Stimulated activated naive CD8-positive, alpha-beta T cell treated with anti-CD3 and anti-CD28 coated beads, Interleukin-15, amount 100 ng/mL, for 72 hours (primary cell): Measurements from ENCODE around the gene MRGPRX2.

Experiments used
- ATAC-seq: fragments of 150-1000 bp; cut with Tn5 transposase; 2 replicates; pipeline ENCODE4 v1.10.0; 2021; ENCODE audit warnings: mild to moderate bottlenecking, moderate library complexity
- DNase-seq, 2 donors: peaks; one replicate each; pipeline ENCODE4 v3.0.0; 2021 to 2022
- H3K27ac Mint-ChIP-seq, 2 donors: one replicate each; pipeline ENCODE4 v1.8.0; 2022; ENCODE audit warnings: mild to moderate bottlenecking in 2 of 2, mixed read lengths in 2 of 2, moderate library complexity in 2 of 2
- H3K27me3 Mint-ChIP-seq: one replicate; pipeline ENCODE4 v1.8.0; 2022; ENCODE audit warnings: mixed read lengths
- H3K4me1 Mint-ChIP-seq: one replicate; pipeline ENCODE4 v1.8.0; 2022; ENCODE audit warnings: mild to moderate bottlenecking, mixed read lengths
- H3K4me3 Mint-ChIP-seq, 2 donors: one replicate each; pipeline ENCODE4 v1.8.0; 2022; ENCODE audit warnings: mild to moderate bottlenecking in 2 of 2, mixed read lengths in 2 of 2, moderate library complexity in 1 of 2
- H3K9me3 Mint-ChIP-seq, 2 donors: one replicate each; pipeline ENCODE4 v1.8.0; 2022; ENCODE audit warnings: mixed read lengths in 2 of 2

The MRGPRX2 gene

GRCh38 chr11:19084661-19085315, 24.3 kb upstream of the MRGPRX2 start:
- H3K4me3 Mint-ChIP-seq = no peak overlapping the region
- ATAC-seq = no peak
- H3K9me3 Mint-ChIP-seq = peaks cover 0 to 7% of the 10 kb centered on the region in 2 donors
- H3K27me3 Mint-ChIP-seq = peaks cover 13% of the 10 kb centered on the region
- H3K27ac Mint-ChIP-seq = no peak overlapping the region
- no peaks in the 10 kb centered on the region for H3K4me1 Mint-ChIP-seq
- no peak for DNase-seq

GRCh38 chr11:19083166-19083565, 22.6 kb upstream of the MRGPRX2 start:
- Mint-ChIP-seq H3K27ac (no peak overlapping the region), H3K27me3 (peaks cover 22% of the 10 kb centered on the region), H3K4me3 (no peak overlapping the region), H3K9me3 (peaks cover 0 to 7% of the 10 kb centered on the region in 2 donors), H3K4me1 (no peaks in the 10 kb centered on the region)
- ATAC-seq (no peak), DNase-seq (no peak)

- Mint-ChIP-seq H3K27ac (no peak overlapping the region), H3K27me3 (peaks cover 9% of the 10 kb centered on the region), H3K9me3 (no peaks in the 10 kb centered on the region), H3K4me1 (peaks cover 5% of the 10 kb centered on the region), H3K4me3 (no peak overlapping the region)
- DNase-seq (no peak), ATAC-seq (no peak)
Observed at GRCh38 chr11:19080579-19080993, 20.1 kb upstream of the MRGPRX2 start.

GRCh38 chr11:19079643-19080440, 19.3 kb upstream of the MRGPRX2 start:
- no peak for DNase-seq
- Mint-ChIP-seq H3K4me1 (peaks cover 5% of the 10 kb centered on the region), H3K4me3 (no peak overlapping the region), H3K9me3 (no peaks in the 10 kb centered on the region), H3K27ac (no peak overlapping the region), H3K27me3 (peaks cover 9% of the 10 kb centered on the region)
- no peak for ATAC-seq

GRCh38 chr11:19077965-19078364, 17.4 kb upstream of the MRGPRX2 start:
- Mint-ChIP-seq H3K27ac (no peak overlapping the region), H3K4me1 (peaks cover 5% of the 10 kb centered on the region), H3K9me3 (no peaks in the 10 kb centered on the region), H3K27me3 (peaks cover 9% of the 10 kb centered on the region), H3K4me3 (no peak overlapping the region)
- DNase-seq (no peak), ATAC-seq (no peak)

- DNase-seq (peak; percentile 61 to 62), ATAC-seq (peak; percentile 67)
- Mint-ChIP-seq H3K4me3 (no peak overlapping the region), H3K27ac (no peak overlapping the region), H3K9me3 (no peaks in the 10 kb centered on the region), H3K27me3 (peaks cover 9% of the 10 kb centered on the region), H3K4me1 (peaks cover 5% of the 10 kb centered on the region)
Observed at GRCh38 chr11:19076744-19077589, 16.4 kb upstream of the MRGPRX2 start.

- Mint-ChIP-seq H3K4me1 (peaks cover 11% of the 10 kb centered on the region), H3K4me3 (no peak overlapping the region), H3K27me3 (peaks cover 9% of the 10 kb centered on the region), H3K9me3 (no peaks in the 10 kb centered on the region), H3K27ac (peak overlapping the region; percentile 30 to 50)
- no peak for DNase-seq
- no peak for ATAC-seq
Observed at GRCh38 chr11:19075636-19076035, 15.1 kb upstream of the MRGPRX2 start.

- peaks cover 0 to 6% of the 10 kb centered on the region in 2 donors for H3K9me3 Mint-ChIP-seq
- no peak overlapping the region for H3K27ac Mint-ChIP-seq
- DNase-seq (no peak), ATAC-seq (no peak)
- no peak overlapping the region for H3K4me3 Mint-ChIP-seq
- peaks cover 11% of the 10 kb centered on the region for H3K4me1 Mint-ChIP-seq
- peaks cover 14% of the 10 kb centered on the region for H3K27me3 Mint-ChIP-seq
Observed at GRCh38 chr11:19073454-19074415, 13.2 kb upstream of the MRGPRX2 start.

- H3K9me3 Mint-ChIP-seq = peaks cover 0 to 10% of the 10 kb centered on the region in 2 donors
- DNase-seq = no peak
Observed at GRCh38 chr11:19072464-19072863, 11.9 kb upstream of the MRGPRX2 start.

GRCh38 chr11:19071255-19071654, 10.7 kb upstream of the MRGPRX2 start:
- H3K27ac Mint-ChIP-seq = no peak overlapping the region
- peaks cover 32% of the 10 kb centered on the region for H3K27me3 Mint-ChIP-seq
- DNase-seq (peak; percentile 37 to 47), ATAC-seq (peak; percentile 80)
- peaks cover 0 to 10% of the 10 kb centered on the region in 2 donors for H3K9me3 Mint-ChIP-seq
- H3K4me3 Mint-ChIP-seq = peak overlapping the region; percentile 70
- H3K4me1 Mint-ChIP-seq = peaks cover 6% of the 10 kb centered on the region

More at GRCh38 chr11:19072464-19072863, 11.9 kb upstream of the MRGPRX2 start:
- peak; percentile 27 for ATAC-seq
- Mint-ChIP-seq H3K27ac (no peak overlapping the region), H3K4me1 (peaks cover 11% of the 10 kb centered on the region), H3K27me3 (peaks cover 20% of the 10 kb centered on the region), H3K4me3 (no peak overlapping the region)

GRCh38 chr11:19059833-19060232, 684 bp downstream of the MRGPRX2 start:
- ATAC-seq (no peak), DNase-seq (no peak)
- Mint-ChIP-seq H3K4me1 (peaks cover 17% of the 10 kb centered on the region), H3K4me3 (no peak overlapping the region), H3K27me3 (peaks cover 21% of the 10 kb centered on the region), H3K9me3 (no peaks in the 10 kb centered on the region), H3K27ac (peak overlapping the region in 1 of 2 donors; percentile 49)

GRCh38 chr11:19055905-19056304, 4.6 kb downstream of the MRGPRX2 start:
- DNase-seq (no peak), ATAC-seq (no peak)
- no peak overlapping the region for H3K27ac Mint-ChIP-seq
- no peak overlapping the region for H3K4me3 Mint-ChIP-seq
- peaks cover 10% of the 10 kb centered on the region for H3K27me3 Mint-ChIP-seq
- H3K4me1 Mint-ChIP-seq = peaks cover 11% of the 10 kb centered on the region
- peaks cover 11 to 12% of the 10 kb centered on the region in 2 donors for H3K9me3 Mint-ChIP-seq

GRCh38 chr11:19055016-19055415, 5.5 kb downstream of the MRGPRX2 start:
- no peak for ATAC-seq
- Mint-ChIP-seq H3K9me3 (peaks cover 11 to 20% of the 10 kb centered on the region in 2 donors), H3K4me3 (no peak overlapping the region), H3K27ac (no peak overlapping the region), H3K4me1 (peaks cover 2% of the 10 kb centered on the region), H3K27me3 (peaks cover 10% of the 10 kb centered on the region)
- DNase-seq = no peak

GRCh38 chr11:19053909-19054308, 6.6 kb downstream of the MRGPRX2 start:
- H3K4me3 Mint-ChIP-seq = no peak overlapping the region
- H3K27me3 Mint-ChIP-seq = peaks cover 10% of the 10 kb centered on the region
- no peak for DNase-seq
- H3K27ac Mint-ChIP-seq = no peak overlapping the region
- H3K9me3 Mint-ChIP-seq = peaks cover 11 to 20% of the 10 kb centered on the region in 2 donors
- no peak for ATAC-seq
- H3K4me1 Mint-ChIP-seq = no peaks in the 10 kb centered on the region
